CD14-positive monocyte (primary cell): ENCODE results near the gene MS4A12. TPM values are rescaled to one million over a fixed set of nuclear protein-coding genes. Genes with fewer than 3 reads are reported as not detected.
"Not testable (repeated sequence)": the region's sequence is repeated elsewhere in the genome, so short reads cannot be mapped to it uniquely, and the experiment has no call there.

Experiments
- DNase-seq, 3 donors: peaks; one replicate each; pipeline ENCODE4 v3.0.0-alpha.2; 2011 to 2022
- H2AFZ ChIP-seq: 2 replicates; pipeline ENCODE4 v1.6.0; 2012; ENCODE audit warnings: mild to moderate bottlenecking, low read depth, low read length, inconsistent platforms; ENCODE audit not compliant: insufficient read depth, poor library complexity, severe bottlenecking
- H3K27ac ChIP-seq, 2 donors: 1 replicate in 1 of 2; 2 replicates in 1 of 2; pipeline ENCODE4 v1.5.1; 2012 to 2013; ENCODE audit warnings: low read length in 2 of 2, control low read depth in 1 of 2, inconsistent platforms in 1 of 2, low read depth in 1 of 2, mild to moderate bottlenecking in 1 of 2
- H3K27me3 ChIP-seq, 2 donors: one replicate each; pipeline versions ENCODE4 v1.6.0 to v1.6.1; 2011 to 2013; ENCODE audit warnings: low read length in 2 of 2; ENCODE audit not compliant: control insufficient read depth in 2 of 2, insufficient read depth in 2 of 2
- H3K36me3 ChIP-seq, 2 donors: replicated peaks in 1 of 2; 1 replicate in 1 of 2; 2 replicates in 1 of 2; pipeline versions ENCODE4 v1.5.1 to v1.6.1; 2012 to 2013; ENCODE audit warnings: low read length in 2 of 2, control low read depth in 1 of 2, inconsistent platforms in 1 of 2, mild to moderate bottlenecking in 1 of 2; ENCODE audit not compliant: insufficient read depth in 2 of 2, control insufficient read depth in 1 of 2
- H3K4me1 ChIP-seq, 2 donors: 1 replicate in 1 of 2; 2 replicates in 1 of 2; pipeline versions ENCODE4 v1.5.1 to v1.6.1; 2012 to 2013; ENCODE audit warnings: low read length in 2 of 2, control low read depth in 1 of 2, inconsistent platforms in 1 of 2, mild to moderate bottlenecking in 1 of 2, moderate library complexity in 1 of 2; ENCODE audit not compliant: insufficient read depth in 2 of 2, control insufficient read depth in 1 of 2
- H3K4me2 ChIP-seq: replicated peaks from 2 replicates; pipeline ENCODE3; 2012; ENCODE audit warnings: low read length, moderate library complexity, mild to moderate bottlenecking; ENCODE audit not compliant: poor library complexity, severe bottlenecking; ENCODE audit errors: extremely low read depth
- H3K4me3 ChIP-seq, 3 experiments: fragments of 200-600 bp in 1 of 3; sonication (generic) in 1 of 3; replicated peaks in 1 of 3; 1 replicate in 2 of 3; 2 replicates in 1 of 3; pipeline ENCODE4 v1.5.1; 2011 to 2013; ENCODE audit warnings: low read length in 3 of 3, mild to moderate bottlenecking in 3 of 3, control low read depth in 2 of 3, low read depth in 2 of 3, inconsistent platforms in 1 of 3, moderate library complexity in 1 of 3
- H3K79me2 ChIP-seq: 2 replicates; pipeline ENCODE4 v1.6.0; 2012; ENCODE audit warnings: mild to moderate bottlenecking, control low read depth, inconsistent platforms, low read length, moderate library complexity; ENCODE audit not compliant: insufficient read depth
- H3K9ac ChIP-seq: 2 replicates; pipeline ENCODE4 v1.6.0; 2017; ENCODE audit warnings: low read length, mild to moderate bottlenecking; ENCODE audit not compliant: insufficient read depth, poor library complexity, severe bottlenecking
- H3K9me3 ChIP-seq, 2 donors: replicated peaks in 1 of 2; 1 replicate in 1 of 2; 2 replicates in 1 of 2; pipeline versions ENCODE4 v1.5.1 to v1.6.1; 2012 to 2013; ENCODE audit warnings: low read length in 2 of 2, control low read depth in 1 of 2; ENCODE audit not compliant: control insufficient read depth in 1 of 2, insufficient read depth in 1 of 2
- H4K20me1 ChIP-seq: 2 replicates; pipeline ENCODE4 v1.6.0; 2012; ENCODE audit warnings: mild to moderate bottlenecking, low read length, control low read depth, moderate library complexity; ENCODE audit not compliant: insufficient read depth
- H3K27ac Mint-ChIP-seq, 7 donors: one replicate each; pipeline ENCODE4 v1.8.0; 2020; ENCODE audit warnings: mild to moderate bottlenecking in 7 of 7, mixed read lengths in 7 of 7, moderate library complexity in 6 of 7, inconsistent platforms in 2 of 7
- H3K27me3 Mint-ChIP-seq, 3 donors: one replicate each; pipeline ENCODE4 v1.8.0; 2021 to 2022; ENCODE audit warnings: low read depth in 3 of 3, mild to moderate bottlenecking in 3 of 3, mixed read lengths in 3 of 3, moderate library complexity in 3 of 3, inconsistent platforms in 1 of 3
- H3K36me3 Mint-ChIP-seq, 2 donors: one replicate each; pipeline ENCODE4 v1.8.0; 2020; ENCODE audit warnings: mixed read lengths in 2 of 2, inconsistent platforms in 1 of 2, mild to moderate bottlenecking in 1 of 2
- H3K4me1 Mint-ChIP-seq: one replicate; pipeline ENCODE4 v1.8.0; 2020; ENCODE audit warnings: mild to moderate bottlenecking, mixed read lengths
- H3K4me3 Mint-ChIP-seq, 2 donors: one replicate each; pipeline ENCODE4 v1.8.0; 2020; ENCODE audit warnings: mild to moderate bottlenecking in 2 of 2, mixed read lengths in 2 of 2, moderate library complexity in 1 of 2
- H3K9me3 Mint-ChIP-seq, 7 donors: one replicate each; pipeline ENCODE4 v1.8.0; 2020 to 2022; ENCODE audit warnings: mixed read lengths in 7 of 7, mild to moderate bottlenecking in 6 of 7, moderate library complexity in 6 of 7, inconsistent platforms in 2 of 7
- WGBS: methylation state at CpG from one replicate; pipeline ENCODE4 v1.1.5; 2013; ENCODE audit warnings: missing lambda C conversion rate; ENCODE audit not compliant: insufficient coverage; 5-methylcytosine and 5-hydroxymethylcytosine counted together
- intact Hi-C, 2 donors: fragments of 100-400 bp; cut with micrococcal nuclease; formaldehyde crosslinking; loops; one replicate each; pipeline versions ENCODE4 v1.15.0 to v1.15.1; 2023
- polyA plus RNA-seq, 3 donors: library from polyadenylated mRNA; depleted of rRNA in 1 of 3; unstranded in 2 of 3; stranded (reverse) in 1 of 3; fragments of 300-500 nt in 2 of 3; fragments of >200 nt in 1 of 3; fragmentation: Illumina TruSeq in 2 of 3; gene quantifications; 1 replicate in 2 of 3; 2 replicates in 1 of 3; pipeline ENCODE4 v1.2.3, GENCODE V29; 2012 to 2021
- TF ChIP-seq, protein P1 (sequence below): fragments of 200-600 bp; IDR thresholded peaks from one replicate; pipeline ENCODE4 v1.8.0; 2022; ENCODE audit warnings: antibody characterized with exemption, mild to moderate bottlenecking

Gene MS4A12
- polyA plus RNA-seq, 3 donors = not detected

DNA sequence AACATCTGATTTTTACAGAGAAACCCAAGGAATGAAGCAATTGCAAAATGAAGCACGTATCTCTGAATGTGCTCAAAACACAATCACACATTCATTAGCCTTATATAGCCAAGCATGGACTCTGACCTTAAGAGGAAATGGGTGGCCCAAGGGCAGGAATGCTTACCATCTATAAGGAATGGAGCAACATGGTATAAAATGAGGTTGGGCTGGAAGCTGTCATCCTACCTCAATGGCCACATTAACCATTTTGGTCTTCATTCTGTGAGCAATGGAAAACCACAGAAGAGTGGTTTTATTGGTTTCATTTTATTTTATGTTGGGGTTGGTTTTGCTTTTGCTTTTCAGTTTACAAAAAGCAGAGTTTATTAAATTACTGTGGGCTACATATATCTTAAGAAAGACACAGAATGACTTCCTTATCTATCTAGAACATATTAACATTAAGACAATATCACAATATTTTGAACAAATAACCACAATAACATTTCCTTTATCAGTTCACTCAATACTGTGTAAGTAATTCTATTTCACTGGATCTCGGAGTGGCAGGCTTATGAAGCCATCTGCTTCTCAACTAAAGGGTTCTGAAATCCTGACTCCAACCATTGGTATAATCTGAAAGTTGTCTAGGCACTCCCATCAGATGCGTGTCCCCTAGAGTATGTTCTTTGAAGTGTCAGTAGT lies 11.8 kb downstream of the MS4A12 start:
- Mint-ChIP-seq H3K9me3 (peaks cover 0 to 5% (median 2%) of the 10 kb centered on the region in 7 donors), H3K27me3 (peaks cover 0 to 2% (median 0%) of the 10 kb centered on the region in 3 donors), H3K27ac (no peak overlapping the region), H3K4me3 (no peak overlapping the region), H3K36me3 (peaks cover 0 to 2% of the 10 kb centered on the region in 2 donors), H3K4me1 (peaks cover 3% of the 10 kb centered on the region)
- 83% methylated on average over 1 of the region's 3 CpGs for WGBS
- Histone ChIP-seq H3K9ac (no peak overlapping the region), H4K20me1 (no peaks in the 10 kb centered on the region), H3K36me3 (no peaks in the 10 kb centered on the region), H3K9me3 (no peaks in the 10 kb centered on the region), H3K79me2 (no peaks in the 10 kb centered on the region), H3K4me3 (no peak overlapping the region), H3K4me2 (no peak overlapping the region), H3K27me3 (peaks cover 0 to 5% of the 10 kb centered on the region in 2 donors), H3K27ac (no peak overlapping the region), H3K4me1 (peaks cover 0 to under 1% of the 10 kb centered on the region in 2 donors), H2AFZ (no peak overlapping the region)
- no peak for DNase-seq
- intact Hi-C loops = no loop called here
- TF ChIP-seq, protein P1, sequence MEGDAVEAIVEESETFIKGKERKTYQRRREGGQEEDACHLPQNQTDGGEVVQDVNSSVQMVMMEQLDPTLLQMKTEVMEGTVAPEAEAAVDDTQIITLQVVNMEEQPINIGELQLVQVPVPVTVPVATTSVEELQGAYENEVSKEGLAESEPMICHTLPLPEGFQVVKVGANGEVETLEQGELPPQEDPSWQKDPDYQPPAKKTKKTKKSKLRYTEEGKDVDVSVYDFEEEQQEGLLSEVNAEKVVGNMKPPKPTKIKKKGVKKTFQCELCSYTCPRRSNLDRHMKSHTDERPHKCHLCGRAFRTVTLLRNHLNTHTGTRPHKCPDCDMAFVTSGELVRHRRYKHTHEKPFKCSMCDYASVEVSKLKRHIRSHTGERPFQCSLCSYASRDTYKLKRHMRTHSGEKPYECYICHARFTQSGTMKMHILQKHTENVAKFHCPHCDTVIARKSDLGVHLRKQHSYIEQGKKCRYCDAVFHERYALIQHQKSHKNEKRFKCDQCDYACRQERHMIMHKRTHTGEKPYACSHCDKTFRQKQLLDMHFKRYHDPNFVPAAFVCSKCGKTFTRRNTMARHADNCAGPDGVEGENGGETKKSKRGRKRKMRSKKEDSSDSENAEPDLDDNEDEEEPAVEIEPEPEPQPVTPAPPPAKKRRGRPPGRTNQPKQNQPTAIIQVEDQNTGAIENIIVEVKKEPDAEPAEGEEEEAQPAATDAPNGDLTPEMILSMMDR = no peak

DNA sequence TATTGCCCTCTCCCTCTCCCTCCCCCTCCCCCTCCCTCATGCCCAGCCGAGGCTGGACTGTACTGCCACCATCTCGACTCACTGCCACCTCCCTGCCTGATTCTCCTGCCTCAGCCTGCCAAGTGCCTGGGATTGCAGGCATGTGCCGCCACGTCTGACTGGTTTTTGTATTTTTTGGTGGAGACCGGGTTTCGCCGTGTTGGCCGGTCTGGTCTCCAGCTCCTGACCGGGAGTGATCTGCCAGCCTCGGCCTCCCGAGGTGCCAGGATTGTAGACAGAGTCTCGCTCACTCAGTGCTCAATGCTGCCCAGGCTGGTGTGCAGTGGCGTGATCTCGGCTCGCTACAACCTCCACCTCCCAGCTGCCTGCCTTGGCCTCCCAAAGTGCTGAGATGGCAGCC lies 17.0 kb downstream of the MS4A12 start:
- intact Hi-C loops, H3K4me1 ChIP-seq, H3K4me1 Mint-ChIP-seq, H2AFZ ChIP-seq, H3K27me3 ChIP-seq, H3K27ac Mint-ChIP-seq, H3K36me3 Mint-ChIP-seq, H3K27me3 Mint-ChIP-seq, H3K9me3 ChIP-seq, H3K4me3 ChIP-seq, H3K36me3 ChIP-seq, H4K20me1 ChIP-seq, H3K4me3 Mint-ChIP-seq, DNase-seq, H3K27ac ChIP-seq, H3K79me2 ChIP-seq, H3K4me2 ChIP-seq, H3K9ac ChIP-seq: not testable (repeated sequence)
- H3K9me3 Mint-ChIP-seq = peaks cover 4 to 13% (median 8%) of the 10 kb centered on the region in 7 donors
- 86% methylated on average over 12 of the region's 15 CpGs for WGBS

DNA sequence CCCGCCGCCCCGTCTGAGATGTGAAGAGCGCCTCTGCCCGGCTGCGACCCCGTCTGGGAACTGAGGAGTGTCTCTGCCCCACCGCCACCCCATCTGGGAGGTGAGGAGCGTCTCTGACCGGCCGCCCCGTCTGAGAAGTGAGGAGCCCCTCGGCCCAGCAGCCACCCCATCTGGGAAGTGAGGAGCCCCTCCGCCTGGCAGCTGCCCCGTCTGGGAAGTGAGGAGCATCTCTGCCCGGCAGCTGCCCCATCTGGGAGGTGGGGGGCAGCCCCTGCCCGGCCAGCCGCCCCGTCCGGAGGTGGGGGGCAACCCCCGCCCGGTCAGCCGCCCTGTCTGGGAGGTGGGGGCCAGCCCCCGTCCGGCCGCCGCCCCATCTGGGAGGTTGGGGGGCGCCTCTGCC lies 17.6 kb downstream of the MS4A12 start:
- H3K79me2 ChIP-seq, H3K9ac ChIP-seq, H3K27ac Mint-ChIP-seq, H3K4me2 ChIP-seq, H2AFZ ChIP-seq, H3K4me1 Mint-ChIP-seq, H3K4me1 ChIP-seq, H3K27me3 Mint-ChIP-seq, H3K36me3 Mint-ChIP-seq, H3K4me3 Mint-ChIP-seq, DNase-seq, intact Hi-C loops, H3K4me3 ChIP-seq, H3K27ac ChIP-seq, H3K9me3 ChIP-seq, H4K20me1 ChIP-seq, H3K36me3 ChIP-seq, H3K27me3 ChIP-seq: not testable (repeated sequence)
- H3K9me3 Mint-ChIP-seq = peaks cover 4 to 11% (median 8%) of the 10 kb centered on the region in 7 donors
- 99% methylated on average over 21 of the region's 28 CpGs for WGBS
